SJCRH30 (cell line): Measurements from ENCODE around the gene TEAD1. TPM values are rescaled to one million over a fixed set of nuclear protein-coding genes. Genes with fewer than 3 reads are reported as not detected.

ENCODE experiments used
- DNase-seq, 2 experiments: peaks; one replicate each; pipeline ENCODE4 v3.0.0-alpha.2; 2015 to 2020
- H3K27ac ChIP-seq: fragments of 250-450 bp; sonication (Bioruptor Pico); 2 replicates; pipeline ENCODE4 v1.5.1; 2020; ENCODE audit warnings: mild to moderate bottlenecking, moderate library complexity
- H3K27me3 ChIP-seq: fragments of 250-450 bp; sonication (Bioruptor Pico); 2 replicates; pipeline ENCODE4 v1.5.1; 2020; ENCODE audit warnings: mild to moderate bottlenecking, moderate library complexity
- H3K36me3 ChIP-seq: fragments of 250-450 bp; sonication (Bioruptor Pico); 2 replicates; pipeline ENCODE4 v1.5.1; 2020; ENCODE audit warnings: mild to moderate bottlenecking, moderate library complexity
- H3K4me1 ChIP-seq: fragments of 250-450 bp; sonication (Bioruptor Pico); 2 replicates; pipeline ENCODE4 v1.5.1; 2020; ENCODE audit warnings: mild to moderate bottlenecking, moderate library complexity
- H3K4me3 ChIP-seq: fragments of 250-450 bp; sonication (Bioruptor Pico); 2 replicates; pipeline ENCODE4 v1.5.1; 2020; ENCODE audit warnings: mild to moderate bottlenecking, moderate library complexity
- H3K9me3 ChIP-seq: fragments of 250-450 bp; sonication (Bioruptor Pico); replicated peaks from 2 replicates; pipeline ENCODE4 v1.5.1; 2020; ENCODE audit warnings: mild to moderate bottlenecking, moderate library complexity
- total RNA-seq: library from RNA; depleted of rRNA; stranded (reverse); fragments of >200 nt; shearing (Covaris generic); gene quantifications from 2 replicates; pipeline ENCODE4 v1.2.3, GENCODE V29; 2014

Gene TEAD1
- total RNA-seq, 1 experiment from 2014 or later, result 84.4 TPM

- peaks cover 12% of the 10 kb centered on the region for H3K4me1 ChIP-seq
- no peaks in the 10 kb centered on the region for H3K36me3 ChIP-seq
- no peak overlapping the region for H3K27ac ChIP-seq
- H3K9me3 ChIP-seq, result no peaks in the 10 kb centered on the region
- H3K27me3 ChIP-seq, result no peaks in the 10 kb centered on the region
- no peak overlapping the region for H3K4me3 ChIP-seq
- DNase-seq, result no peak
Observed at GRCh38 chr11:12963051-12963450, 288.8 kb downstream of the TEAD1 start.

GRCh38 chr11:12963792-12964536, 289.7 kb downstream of the TEAD1 start:
- no peaks in the 10 kb centered on the region for H3K9me3 ChIP-seq
- H3K4me3 ChIP-seq, result no peak overlapping the region
- H3K4me1 ChIP-seq, result peaks cover 18% of the 10 kb centered on the region
- peak; percentile 79 to 92 for DNase-seq
- H3K36me3 ChIP-seq, result no peaks in the 10 kb centered on the region
- H3K27ac ChIP-seq, result no peak overlapping the region
- no peaks in the 10 kb centered on the region for H3K27me3 ChIP-seq

- Histone ChIP-seq H3K36me3 (no peaks in the 10 kb centered on the region), H3K4me3 (no peak overlapping the region), H3K27me3 (no peaks in the 10 kb centered on the region), H3K4me1 (peaks cover 18% of the 10 kb centered on the region), H3K9me3 (no peaks in the 10 kb centered on the region), H3K27ac (no peak overlapping the region)
- DNase-seq, result no peak
Observed at GRCh38 chr11:12964650-12965049, 290.4 kb downstream of the TEAD1 start.

- no peak for DNase-seq
- Histone ChIP-seq H3K4me3 (no peak overlapping the region), H3K27me3 (no peaks in the 10 kb centered on the region), H3K27ac (no peak overlapping the region), H3K36me3 (no peaks in the 10 kb centered on the region), H3K9me3 (no peaks in the 10 kb centered on the region), H3K4me1 (peaks cover 18% of the 10 kb centered on the region)
Observed at GRCh38 chr11:12966002-12966401, 291.8 kb downstream of the TEAD1 start.

- peak; percentile 61 to 72 for DNase-seq
- Histone ChIP-seq H3K4me3 (no peak overlapping the region), H3K27me3 (no peaks in the 10 kb centered on the region), H3K27ac (no peak overlapping the region), H3K9me3 (no peaks in the 10 kb centered on the region), H3K36me3 (no peaks in the 10 kb centered on the region), H3K4me1 (peaks cover 18% of the 10 kb centered on the region)
Observed at GRCh38 chr11:12968101-12968500, 293.9 kb downstream of the TEAD1 start.

- Histone ChIP-seq H3K36me3 (no peaks in the 10 kb centered on the region), H3K4me3 (no peak overlapping the region), H3K27ac (no peak overlapping the region), H3K9me3 (no peaks in the 10 kb centered on the region), H3K4me1 (peaks cover 18% of the 10 kb centered on the region), H3K27me3 (no peaks in the 10 kb centered on the region)
- DNase-seq, result no peak
Observed at GRCh38 chr11:12968826-12969225, 294.6 kb downstream of the TEAD1 start.

GRCh38 chr11:12971955-12972354, 297.7 kb downstream of the TEAD1 start:
- DNase-seq, result no peak
- Histone ChIP-seq H3K9me3 (no peaks in the 10 kb centered on the region), H3K4me3 (no peak overlapping the region), H3K36me3 (no peaks in the 10 kb centered on the region), H3K4me1 (peaks cover 11% of the 10 kb centered on the region), H3K27ac (no peak overlapping the region), H3K27me3 (no peaks in the 10 kb centered on the region)

- H3K4me3 ChIP-seq, result no peak overlapping the region
- H3K27ac ChIP-seq, result no peak overlapping the region
- no peaks in the 10 kb centered on the region for H3K27me3 ChIP-seq
- no peaks in the 10 kb centered on the region for H3K36me3 ChIP-seq
- H3K4me1 ChIP-seq, result no peaks in the 10 kb centered on the region; the same call in 1 of the 2 replicates
- H3K9me3 ChIP-seq, result no peaks in the 10 kb centered on the region
- no peak for DNase-seq
Observed at GRCh38 chr11:12973528-12974181, 299.4 kb downstream of the TEAD1 start.

GRCh38 chr11:12975195-12975594, 301.0 kb downstream of the TEAD1 start:
- H3K27me3 ChIP-seq, result no peaks in the 10 kb centered on the region
- no peak for DNase-seq

GRCh38 chr11:12979928-12980689, 305.9 kb downstream of the TEAD1 start:
- Histone ChIP-seq H3K4me1 (no peaks in the 10 kb centered on the region), H3K27me3 (no peaks in the 10 kb centered on the region)
- DNase-seq, result peak in 1 of 2 experiments; percentile 45

More at GRCh38 chr11:12975195-12975594, 301.0 kb downstream of the TEAD1 start:
- Histone ChIP-seq H3K4me3 (no peak overlapping the region), H3K27ac (no peak overlapping the region), H3K9me3 (no peaks in the 10 kb centered on the region), H3K36me3 (no peaks in the 10 kb centered on the region), H3K4me1 (no peaks in the 10 kb centered on the region)

GRCh38 chr11:12981676-12982522, 307.7 kb downstream of the TEAD1 start:
- no peak overlapping the region for H3K4me3 ChIP-seq
- no peaks in the 10 kb centered on the region for H3K4me1 ChIP-seq
- no peak overlapping the region for H3K27ac ChIP-seq
- H3K9me3 ChIP-seq, result no peaks in the 10 kb centered on the region
- H3K36me3 ChIP-seq, result no peaks in the 10 kb centered on the region
- no peaks in the 10 kb centered on the region for H3K27me3 ChIP-seq
- DNase-seq, result no peak

More at GRCh38 chr11:12979928-12980689, 305.9 kb downstream of the TEAD1 start:
- Histone ChIP-seq H3K4me3 (no peak overlapping the region), H3K36me3 (no peaks in the 10 kb centered on the region), H3K27ac (no peak overlapping the region), H3K9me3 (no peaks in the 10 kb centered on the region)

GRCh38 chr11:12983336-12983735, 309.1 kb downstream of the TEAD1 start:
- H3K27me3 ChIP-seq, result no peaks in the 10 kb centered on the region
- H3K4me3 ChIP-seq, result no peak overlapping the region

GRCh38 chr11:12986194-12986898, 312.1 kb downstream of the TEAD1 start:
- no peaks in the 10 kb centered on the region for H3K36me3 ChIP-seq
- no peak for DNase-seq
- no peaks in the 10 kb centered on the region for H3K4me1 ChIP-seq
- H3K27ac ChIP-seq, result no peak overlapping the region
- H3K27me3 ChIP-seq, result no peaks in the 10 kb centered on the region
- H3K9me3 ChIP-seq, result no peaks in the 10 kb centered on the region
- no peak overlapping the region for H3K4me3 ChIP-seq

More at GRCh38 chr11:12983336-12983735, 309.1 kb downstream of the TEAD1 start:
- no peak overlapping the region for H3K27ac ChIP-seq
- H3K9me3 ChIP-seq, result no peaks in the 10 kb centered on the region
- no peaks in the 10 kb centered on the region for H3K4me1 ChIP-seq
- H3K36me3 ChIP-seq, result no peaks in the 10 kb centered on the region
- DNase-seq, result no peak
